GM18867 (cell line): ENCODE data around the gene TRIM36.

ENCODE experiments used
- ATAC-seq: cut with Tn5 transposase; IDR thresholded peaks from one replicate; pipeline ENCODE4 v1.9.1; 2021; ENCODE audit warnings: mild to moderate bottlenecking, moderate library complexity; ENCODE audit not compliant: unreplicated experiment

The TRIM36 gene

DNA sequence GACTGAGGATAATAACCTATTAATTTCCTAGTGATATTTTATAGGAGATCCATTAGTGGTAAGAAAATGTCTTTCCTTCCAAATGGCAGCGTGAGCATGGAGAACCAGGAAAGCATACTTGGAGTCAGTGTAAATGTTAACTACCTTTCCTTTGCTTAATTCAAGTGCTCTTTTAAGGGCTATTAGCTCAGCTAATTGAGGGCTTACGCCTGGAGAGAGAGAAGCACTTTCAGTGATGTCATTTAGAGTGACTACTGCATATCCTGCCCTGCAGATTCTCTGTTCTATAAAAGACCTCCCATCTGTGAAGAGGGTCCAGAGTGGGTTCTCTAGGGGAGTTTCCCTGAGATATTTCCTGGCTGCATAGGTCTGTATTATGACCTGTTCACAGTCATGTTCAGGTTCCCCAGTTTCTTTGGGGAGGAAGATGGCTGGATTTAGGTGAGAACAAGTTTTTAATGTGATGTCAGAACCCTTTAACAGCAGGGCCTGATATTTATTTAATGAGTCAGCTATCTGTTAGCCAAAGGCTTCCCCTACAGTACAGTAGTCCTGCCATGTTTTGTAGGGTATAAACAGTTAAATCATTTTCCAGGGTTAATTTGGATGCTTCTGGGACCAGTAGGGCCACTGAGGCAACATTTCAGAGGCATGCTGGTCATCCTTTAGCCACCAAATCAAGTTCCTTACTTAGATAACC is 89.6 kb downstream of the TRIM36 start:
- no peak for ATAC-seq
